ENCODE results near the gene ARHGEF37. TPM values are rescaled to one million over a fixed set of nuclear protein-coding genes. Genes with fewer than 3 reads are reported as not detected.

ARHGEF37 gene
- total RNA-seq, 1 experiment from 2014 or later, result 0.42 TPM

DNA sequence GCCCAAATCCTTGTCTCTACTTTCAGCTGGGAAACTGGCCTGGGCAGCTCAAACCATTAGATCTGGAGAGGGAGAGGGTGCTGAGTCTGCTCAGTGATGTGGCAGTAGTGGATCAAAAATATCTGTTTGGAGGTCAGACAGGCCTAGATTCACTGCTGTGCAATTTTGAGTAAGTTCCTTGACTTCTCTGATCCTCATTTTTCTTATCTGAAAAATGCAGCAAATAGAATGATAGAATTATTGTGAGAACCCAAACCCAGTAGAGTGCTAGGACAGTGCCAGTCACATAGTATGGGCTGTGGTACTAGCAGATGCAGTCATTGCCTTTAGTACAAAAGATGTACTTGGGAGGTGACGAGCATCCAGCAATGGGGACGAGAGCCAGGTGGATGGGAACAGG, 50.2 kb downstream of the ARHGEF37 start:
- no peak for DNase-seq
- Histone ChIP-seq H4K91ac (ENCODE audit: insufficient read length, low read depth, low read length) (no peak overlapping the region), H3K27me3 (ENCODE audit: insufficient read depth, low read length) (no peaks in the 10 kb centered on the region), H3T11ph (ENCODE audit: low read length) (no peak overlapping the region), H3K14ac (ENCODE audit: insufficient read depth, low read length) (no peak overlapping the region), H2BK120ac (ENCODE audit: low read depth, low read length, poor library complexity, severe bottlenecking) (no peak overlapping the region), H3K27ac (ENCODE audit: insufficient read length, low read depth, low read length) (no peak overlapping the region), H2BK5ac (ENCODE audit: insufficient read length, low read length) (no peak overlapping the region), H3K4me2 (ENCODE audit: insufficient read depth, insufficient read length, low read length) (no peak overlapping the region), H4K5ac (ENCODE audit: insufficient read length, low read depth, low read length) (no peak overlapping the region), H3K4me1 (ENCODE audit: insufficient read depth, low read length) (peaks cover 10% of the 10 kb centered on the region; the same call in 1 of the 2 replicates), H3K18ac (ENCODE audit: insufficient read length, low read depth, low read length) (no peak overlapping the region), H2AFZ (ENCODE audit: low read length) (no peak overlapping the region), H4K20me1 (ENCODE audit: control insufficient read depth, insufficient read depth, insufficient read length) (no peaks in the 10 kb centered on the region), H3K9me3 (ENCODE audit: control insufficient read depth, low read depth, low read length) (no peaks in the 10 kb centered on the region), H3K4ac (ENCODE audit: low read depth, low read length) (no peak overlapping the region), H4K8ac (replicated peaks; ENCODE audit: insufficient read length, low read depth, low read length) (no peak overlapping the region), H3K79me1 (ENCODE audit: insufficient read depth, low read depth, low read length, poor library complexity, severe bottlenecking) (no peaks in the 10 kb centered on the region), H3K9ac (ENCODE audit: extremely low read depth, insufficient read length, low read length) (no peak overlapping the region), H3K79me2 (ENCODE audit: insufficient read depth, low read length) (no peaks in the 10 kb centered on the region), H2BK15ac (ENCODE audit: low read depth, low read length) (no peak overlapping the region), H2AK5ac (ENCODE audit: insufficient read length, low read length) (no peak overlapping the region), H2BK20ac (ENCODE audit: low read depth, low read length, poor library complexity, severe bottlenecking) (no peak overlapping the region), H3K23me2 (ENCODE audit: insufficient read length, low read depth, low read length, poor library complexity, severe bottlenecking) (no peaks in the 10 kb centered on the region), H3K56ac (ENCODE audit: insufficient read length, low read depth, low read length) (no peak overlapping the region), H3K23ac (ENCODE audit: insufficient read length, low read depth, low read length) (no peak overlapping the region), H2BK12ac (ENCODE audit: insufficient read length, low read depth, low read length) (no peak overlapping the region)
- no peaks in the 10 kb centered on the region; the same call in 1 of the 2 replicates for H3K27me3 Mint-ChIP-seq (ENCODE audit: low read depth)
- no peak overlapping the region for H3K4me3 Mint-ChIP-seq
- no peak overlapping the region for H3K27ac Mint-ChIP-seq
- peaks cover 26 to 27% of the 10 kb centered on the region in 2 experiments for H3K4me1 Mint-ChIP-seq
- no peaks in the 10 kb centered on the region for H3K9me3 Mint-ChIP-seq
- TF ChIP-seq, protein P1, sequence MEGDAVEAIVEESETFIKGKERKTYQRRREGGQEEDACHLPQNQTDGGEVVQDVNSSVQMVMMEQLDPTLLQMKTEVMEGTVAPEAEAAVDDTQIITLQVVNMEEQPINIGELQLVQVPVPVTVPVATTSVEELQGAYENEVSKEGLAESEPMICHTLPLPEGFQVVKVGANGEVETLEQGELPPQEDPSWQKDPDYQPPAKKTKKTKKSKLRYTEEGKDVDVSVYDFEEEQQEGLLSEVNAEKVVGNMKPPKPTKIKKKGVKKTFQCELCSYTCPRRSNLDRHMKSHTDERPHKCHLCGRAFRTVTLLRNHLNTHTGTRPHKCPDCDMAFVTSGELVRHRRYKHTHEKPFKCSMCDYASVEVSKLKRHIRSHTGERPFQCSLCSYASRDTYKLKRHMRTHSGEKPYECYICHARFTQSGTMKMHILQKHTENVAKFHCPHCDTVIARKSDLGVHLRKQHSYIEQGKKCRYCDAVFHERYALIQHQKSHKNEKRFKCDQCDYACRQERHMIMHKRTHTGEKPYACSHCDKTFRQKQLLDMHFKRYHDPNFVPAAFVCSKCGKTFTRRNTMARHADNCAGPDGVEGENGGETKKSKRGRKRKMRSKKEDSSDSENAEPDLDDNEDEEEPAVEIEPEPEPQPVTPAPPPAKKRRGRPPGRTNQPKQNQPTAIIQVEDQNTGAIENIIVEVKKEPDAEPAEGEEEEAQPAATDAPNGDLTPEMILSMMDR (conservative IDR thresholded peaks at IDR 0.05), result no peak
- WGBS (ENCODE audit: extremely low coverage, insufficient read length, low lambda C conversion rate), result no CpG with 5 or more reads among the region's 2 CpGs
- H3K36me3 Mint-ChIP-seq (ENCODE audit: insufficient read depth in 1 of 3, low read depth in 3 of 3), result no peaks in the 10 kb centered on the region
